Activated naive CD8-positive, alpha-beta T cell treated with anti-CD3 and anti-CD28 coated beads, Interleukin-2, amount 50 U/mL, for 16 hours (primary cell): ENCODE data around the gene TFEB.
A peak's percentile ranks its signal among the peaks of the same experiment; 100 is the strongest.

Experiments used
- DNase-seq: peaks from one replicate; pipeline ENCODE4 v3.0.0-alpha.2; 2020; ENCODE audit warnings: low read depth, low spot score

Gene TFEB

GRCh38 chr6:41691426-41692079 lies 43.9 kb downstream of the TFEB start:
- no peak for DNase-seq

GRCh38 chr6:41690541-41691330 lies 44.7 kb downstream of the TFEB start:
- DNase-seq, result no peak

- no peak for DNase-seq
These were observed 46.0 kb downstream of the TFEB start for GRCh38 chr6:41689171-41690008.

GRCh38 chr6:41688256-41688965 lies 47.0 kb downstream of the TFEB start:
- DNase-seq, result no peak

- DNase-seq, result no peak
These were observed 47.8 kb downstream of the TFEB start for GRCh38 chr6:41687501-41688175.

- no peak for DNase-seq
These were observed 49.6 kb downstream of the TFEB start for GRCh38 chr6:41685641-41686380.

- DNase-seq, result no peak
These were observed 50.9 kb downstream of the TFEB start for GRCh38 chr6:41684311-41685180.

GRCh38 chr6:41683523-41684310 lies 51.7 kb downstream of the TFEB start:
- peak; percentile 63 for DNase-seq

GRCh38 chr6:41683273-41683522 lies 52.2 kb downstream of the TFEB start:
- no peak for DNase-seq

- no peak for DNase-seq
These were observed 52.7 kb downstream of the TFEB start for GRCh38 chr6:41682497-41683272.

GRCh38 chr6:41682056-41682477 lies 53.3 kb downstream of the TFEB start:
- DNase-seq, result peak; percentile 49

- no peak for DNase-seq
These were observed 55.0 kb downstream of the TFEB start for GRCh38 chr6:41680182-41680965.

GRCh38 chr6:41679696-41680095 lies 55.7 kb downstream of the TFEB start:
- DNase-seq, result no peak

GRCh38 chr6:41678511-41679084 lies 56.8 kb downstream of the TFEB start:
- no peak for DNase-seq

- DNase-seq, result no peak
These were observed 58.1 kb downstream of the TFEB start for GRCh38 chr6:41677124-41677921.

- no peak for DNase-seq
These were observed 59.0 kb downstream of the TFEB start for GRCh38 chr6:41676431-41676830.
